Renal pelvis (tissue), 4 donors: Measurements from ENCODE around the gene DDX42. TPM values are rescaled to one million over a fixed set of nuclear protein-coding genes. Genes with fewer than 3 reads are reported as not detected.

Experiments used
- DNase-seq: peaks from one replicate; pipeline ENCODE4 v3.0.0-alpha.2; 2013
- polyA plus RNA-seq, 3 donors: library from polyadenylated mRNA; unstranded; fragments of 120-200 nt; gene quantifications; one replicate each; pipeline ENCODE4 v1.2.1, GENCODE V29; 2013; ENCODE audit not compliant: insufficient read length in 3 of 3

The DDX42 gene
- polyA plus RNA-seq, 3 donors, result 158 to 225 (median 211) TPM

DNA sequence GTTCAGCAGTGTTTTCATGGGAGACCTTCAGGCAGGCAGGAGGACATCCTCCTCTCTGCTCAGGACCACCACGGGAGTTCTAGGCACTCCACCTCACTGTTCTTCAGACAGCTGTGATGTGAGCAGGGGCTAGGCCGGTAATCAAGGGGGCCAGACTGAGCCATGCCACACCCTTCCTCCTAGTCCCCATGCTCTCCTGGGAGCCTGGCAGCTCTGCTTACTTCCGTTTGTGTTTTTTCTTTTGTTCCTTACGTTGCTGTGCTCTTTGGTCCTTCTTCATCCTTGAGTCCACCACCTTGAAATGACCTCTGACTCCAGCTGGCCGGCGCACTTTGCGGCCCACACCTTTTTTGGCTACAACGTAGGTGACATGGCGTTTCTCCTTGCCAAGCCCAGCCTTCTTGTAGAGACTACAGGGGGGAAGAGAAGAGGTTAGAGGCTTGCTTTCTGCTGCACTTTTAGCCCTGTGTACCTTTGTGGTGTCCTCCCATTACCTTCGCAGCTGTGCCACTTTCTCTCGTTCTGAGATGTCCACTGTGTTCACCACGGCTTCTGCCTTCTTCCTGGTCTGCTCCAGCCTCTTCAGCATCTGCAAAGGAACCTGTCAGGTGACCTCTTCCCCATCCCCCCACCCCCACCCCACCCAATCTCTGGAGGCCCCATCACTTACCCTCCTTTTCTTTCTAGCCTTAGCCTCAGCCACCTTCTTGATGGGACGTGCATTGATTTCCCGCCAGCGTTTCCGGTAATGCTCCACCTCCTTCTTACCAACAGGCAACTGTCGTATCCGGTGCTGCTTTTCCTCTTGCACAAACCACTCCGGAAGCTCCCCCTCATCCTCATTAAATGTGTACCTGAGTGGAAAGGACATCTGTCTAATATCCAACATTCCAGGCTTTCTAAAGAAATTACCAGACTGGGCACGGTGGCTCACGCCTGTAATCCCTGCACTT is 45.9 kb downstream of the DDX42 start:
- DNase-seq, result no peak

GRCh38 chr17:63820963-63821561 is 47.1 kb downstream of the DDX42 start:
- DNase-seq, result no peak

GRCh38 chr17:63821804-63822203 is 47.8 kb downstream of the DDX42 start:
- DNase-seq, result no peak

- no peak for DNase-seq
Measured at GRCh38 chr17:63822537-63822936, 48.6 kb downstream of the DDX42 start.

- DNase-seq, result no peak
Measured at GRCh38 chr17:63823659-63824331, 49.8 kb downstream of the DDX42 start.

DNA sequence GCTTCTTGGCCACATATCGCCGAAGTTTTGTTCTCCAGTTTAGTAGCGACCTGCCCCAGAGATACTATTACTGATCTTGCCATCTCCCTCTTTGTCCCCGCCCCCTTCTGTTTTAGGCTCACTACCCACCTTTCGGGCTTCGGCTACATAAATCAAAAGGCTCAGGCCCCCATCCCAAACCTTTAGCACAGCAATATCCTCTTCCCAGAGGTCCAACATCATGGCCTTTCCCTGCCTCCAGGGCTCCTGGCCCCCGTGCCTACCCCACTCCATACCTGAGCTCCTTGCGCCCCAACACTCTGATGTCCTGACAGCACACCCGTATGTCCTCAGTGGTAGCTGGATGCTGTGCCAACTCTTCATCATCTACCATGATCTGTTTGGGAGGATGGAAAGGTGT is 50.4 kb downstream of the DDX42 start:
- no peak for DNase-seq

GRCh38 chr17:63826468-63827001 is 52.6 kb downstream of the DDX42 start:
- DNase-seq, result no peak

GRCh38 chr17:63827002-63827800 is 53.2 kb downstream of the DDX42 start, which contains the start of the genes FTSJ3 and PSMC5:
FTSJ3 (minus strand) TSS chr17:63827663; CDS start chr17:63826902, 761 bp downstream.
PSMC5 (plus strand) TSS chr17:63827431; CDS start chr17:63827491, 60 bp downstream.
- DNase-seq, result peak; percentile 97

GRCh38 chr17:63827801-63828221 is 53.8 kb downstream of the DDX42 start:
- no peak for DNase-seq

DNA sequence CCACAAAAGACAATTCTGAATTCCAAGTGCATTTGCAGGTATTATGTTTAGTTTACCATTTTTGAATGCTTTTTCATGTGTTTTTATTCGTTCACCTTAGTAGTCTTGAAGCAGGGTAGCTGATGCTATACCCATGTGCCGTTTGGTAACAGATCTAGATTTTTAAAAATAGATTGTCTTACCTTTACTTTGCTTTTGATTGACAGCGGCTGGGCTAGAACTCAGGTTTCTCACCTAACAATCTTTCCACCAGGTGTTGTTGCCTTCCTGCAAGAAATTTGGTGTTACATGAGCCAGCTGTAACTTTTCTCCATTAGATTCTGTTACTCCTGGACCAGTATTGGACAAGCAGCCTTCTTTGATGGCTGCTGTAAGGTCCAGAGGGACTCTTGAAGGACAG is 55.0 kb downstream of the DDX42 start:
- DNase-seq, result no peak

DNA sequence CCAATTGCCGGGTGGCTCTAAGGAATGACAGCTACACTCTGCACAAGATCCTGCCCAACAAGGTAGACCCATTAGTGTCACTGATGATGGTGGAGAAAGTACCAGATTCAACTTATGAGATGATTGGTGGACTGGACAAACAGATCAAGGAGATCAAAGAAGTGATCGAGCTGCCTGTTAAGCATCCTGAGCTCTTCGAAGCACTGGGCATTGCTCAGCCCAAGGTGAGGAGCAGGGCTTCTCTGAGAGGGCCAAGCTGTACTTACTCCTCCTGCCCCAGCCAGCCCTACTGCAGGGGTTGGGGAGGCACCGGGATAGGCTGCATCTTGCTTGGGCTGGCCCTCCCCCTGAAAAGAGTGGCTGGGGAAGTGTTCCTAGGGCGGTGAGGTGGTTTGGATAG is 56.3 kb downstream of the DDX42 start:
- no peak for DNase-seq

- DNase-seq, result no peak
Measured at GRCh38 chr17:63830904-63831491, 57.0 kb downstream of the DDX42 start.

- no peak for DNase-seq
Measured at GRCh38 chr17:63831505-63831904, 57.5 kb downstream of the DDX42 start.

- DNase-seq, result no peak
Measured at GRCh38 chr17:63832014-63832413, 58.0 kb downstream of the DDX42 start.

- no peak for DNase-seq
Measured at GRCh38 chr17:63832455-63832854, 58.5 kb downstream of the DDX42 start.

- no peak for DNase-seq
Measured at GRCh38 chr17:63833026-63833740, 59.2 kb downstream of the DDX42 start.

DNA sequence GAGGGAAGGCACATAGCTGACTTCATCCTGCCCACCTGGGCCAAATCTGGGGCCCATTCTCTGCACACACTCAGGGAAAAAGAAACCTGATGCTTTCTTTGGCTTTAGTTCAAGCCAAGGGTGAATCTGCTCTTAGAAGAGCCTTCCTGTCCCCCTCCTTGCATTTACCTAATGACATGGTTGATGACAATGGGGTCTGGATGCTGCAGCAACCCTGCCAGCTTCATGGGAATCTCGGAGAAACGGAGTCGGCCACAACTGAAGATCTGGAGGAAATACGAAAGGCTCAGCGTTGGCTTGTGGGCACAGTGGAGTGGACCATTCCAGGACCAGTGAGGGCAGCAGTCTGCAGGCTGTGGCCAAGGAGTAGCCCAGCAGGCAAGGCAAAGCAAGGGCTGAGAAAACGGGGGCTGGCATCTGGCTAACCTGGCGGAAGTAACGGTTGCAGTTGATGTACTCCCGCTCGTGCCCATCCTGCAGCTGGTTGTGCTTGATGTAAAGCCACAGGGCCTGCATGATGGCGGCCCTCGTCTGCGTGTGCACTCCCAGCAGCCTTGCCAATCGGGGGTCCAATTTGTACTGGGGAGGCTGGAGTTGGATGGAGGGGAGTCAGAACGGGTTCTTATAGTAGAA is 59.9 kb downstream of the DDX42 start:
- no peak for DNase-seq

DNA sequence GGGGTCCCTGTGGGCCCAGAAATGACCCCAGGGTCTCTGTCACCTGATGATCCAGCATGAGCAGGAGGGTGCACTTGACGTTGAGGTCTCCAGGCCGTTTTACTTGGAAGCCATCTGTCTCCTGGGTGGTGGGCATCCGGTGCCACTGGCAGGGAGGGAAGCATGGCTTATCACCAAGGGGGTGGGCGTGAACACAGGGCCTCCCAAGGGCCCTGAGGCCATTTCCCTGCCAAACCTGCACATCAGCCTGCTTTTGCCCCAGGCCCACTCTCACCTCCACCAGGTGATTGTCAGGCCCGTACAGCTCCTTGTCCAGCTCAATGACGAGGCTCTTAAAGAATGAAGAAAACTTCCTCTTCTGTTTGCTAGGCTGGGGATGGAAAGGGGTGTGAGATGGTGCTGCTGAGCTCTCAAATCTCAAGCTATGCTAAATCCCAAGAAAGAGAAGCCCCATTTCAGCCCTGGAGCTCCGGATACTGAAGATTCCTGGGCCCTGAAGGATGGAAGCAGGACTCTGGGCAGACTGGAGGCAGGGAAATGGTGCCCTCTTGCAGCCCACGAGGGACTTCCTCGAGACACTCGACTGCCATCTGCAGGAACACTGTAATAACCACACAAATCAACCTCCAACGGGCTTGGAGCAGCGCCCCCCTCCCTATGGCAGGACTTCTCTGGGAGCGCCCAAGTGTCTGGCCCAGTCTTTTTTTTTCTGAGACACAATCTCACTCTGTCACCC is 60.6 kb downstream of the DDX42 start:
- DNase-seq, result peak; percentile 64

DNA sequence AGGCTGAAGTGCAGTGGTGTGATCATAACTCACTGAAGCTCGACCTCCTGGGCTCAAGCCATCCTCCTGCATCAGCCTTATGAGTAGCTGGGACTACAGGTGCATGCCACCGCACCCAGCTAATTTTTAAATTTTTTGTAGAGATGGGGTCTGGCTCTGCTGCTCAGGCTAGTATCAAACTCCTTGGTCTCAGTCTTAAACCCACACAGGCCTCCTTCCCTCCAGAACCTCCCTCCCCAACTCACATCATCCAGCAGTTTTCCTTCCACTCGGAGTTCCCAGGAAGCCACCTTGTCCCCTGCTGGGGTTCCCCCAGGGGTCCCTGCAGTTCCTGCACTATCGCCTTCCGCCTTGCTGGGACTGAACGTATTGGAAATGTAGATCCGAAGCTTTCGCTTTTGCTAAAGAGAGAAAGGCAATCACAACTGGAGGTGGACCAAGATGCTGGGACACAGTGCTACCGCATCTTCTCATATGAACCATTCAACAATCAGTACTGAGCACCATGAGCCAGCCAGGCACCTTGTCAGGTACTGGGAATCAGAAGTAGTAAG is 61.3 kb downstream of the DDX42 start:
- DNase-seq, result no peak
